Endothelial cell (in vitro differentiated cells): ENCODE results near the gene WNT8B. TPM values are rescaled to one million over a fixed set of nuclear protein-coding genes. Genes with fewer than 3 reads are reported as not detected.

ENCODE experiments used
- DNase-seq: peaks from one replicate; pipeline ENCODE4 v3.0.0; 2021; ENCODE audit warnings: low spot score
- H3K27ac Mint-ChIP-seq: one replicate; pipeline ENCODE4 v1.8.0; 2021; ENCODE audit warnings: mixed read lengths, inconsistent platforms; ENCODE audit not compliant: unreplicated experiment
- H3K27me3 Mint-ChIP-seq: one replicate; pipeline ENCODE4 v1.8.0; 2021; ENCODE audit warnings: mild to moderate bottlenecking, moderate library complexity, mixed read lengths, inconsistent platforms; ENCODE audit not compliant: unreplicated experiment
- H3K36me3 Mint-ChIP-seq: one replicate; pipeline ENCODE4 v1.8.0; 2021; ENCODE audit warnings: mild to moderate bottlenecking, low read depth, mixed read lengths, inconsistent platforms; ENCODE audit not compliant: unreplicated experiment
- H3K4me1 Mint-ChIP-seq: one replicate; pipeline ENCODE4 v1.8.0; 2021; ENCODE audit warnings: mild to moderate bottlenecking, mixed read lengths, inconsistent platforms; ENCODE audit not compliant: unreplicated experiment
- H3K4me3 Mint-ChIP-seq: one replicate; pipeline ENCODE4 v1.8.0; 2021; ENCODE audit warnings: mild to moderate bottlenecking, mixed read lengths, inconsistent platforms; ENCODE audit not compliant: unreplicated experiment
- H3K9me3 Mint-ChIP-seq: one replicate; pipeline ENCODE4 v1.8.0; 2021; ENCODE audit warnings: mixed read lengths, inconsistent platforms; ENCODE audit not compliant: unreplicated experiment
- CTCF ChIP-seq: fragments of 200-600 bp; sonication (generic); IDR thresholded peaks from one replicate; pipeline ENCODE4 v1.5.0; 2021; ENCODE audit warnings: antibody characterized with exemption; ENCODE audit not compliant: unreplicated experiment
- long read RNA-seq: library from polyadenylated mRNA; unstranded; transcript quantifications from one replicate; pipeline ENCODE4 v2.0.0, GENCODE V29; 2020; ENCODE audit not compliant: unreplicated experiment
- total RNA-seq: library from RNA; stranded (reverse); fragmentation: NEBNext Ultra II Directional; extraction: Animal tissue kit (Norgen Biotek cat#: 25700); gene quantifications from one replicate; pipeline ENCODE4 v1.2.1, GENCODE V29; 2021; ENCODE audit not compliant: unreplicated experiment

Gene WNT8B, protein sequence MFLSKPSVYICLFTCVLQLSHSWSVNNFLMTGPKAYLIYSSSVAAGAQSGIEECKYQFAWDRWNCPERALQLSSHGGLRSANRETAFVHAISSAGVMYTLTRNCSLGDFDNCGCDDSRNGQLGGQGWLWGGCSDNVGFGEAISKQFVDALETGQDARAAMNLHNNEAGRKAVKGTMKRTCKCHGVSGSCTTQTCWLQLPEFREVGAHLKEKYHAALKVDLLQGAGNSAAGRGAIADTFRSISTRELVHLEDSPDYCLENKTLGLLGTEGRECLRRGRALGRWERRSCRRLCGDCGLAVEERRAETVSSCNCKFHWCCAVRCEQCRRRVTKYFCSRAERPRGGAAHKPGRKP
- not detected for total RNA-seq
- long read RNA-seq, result 0 reads

DNA sequence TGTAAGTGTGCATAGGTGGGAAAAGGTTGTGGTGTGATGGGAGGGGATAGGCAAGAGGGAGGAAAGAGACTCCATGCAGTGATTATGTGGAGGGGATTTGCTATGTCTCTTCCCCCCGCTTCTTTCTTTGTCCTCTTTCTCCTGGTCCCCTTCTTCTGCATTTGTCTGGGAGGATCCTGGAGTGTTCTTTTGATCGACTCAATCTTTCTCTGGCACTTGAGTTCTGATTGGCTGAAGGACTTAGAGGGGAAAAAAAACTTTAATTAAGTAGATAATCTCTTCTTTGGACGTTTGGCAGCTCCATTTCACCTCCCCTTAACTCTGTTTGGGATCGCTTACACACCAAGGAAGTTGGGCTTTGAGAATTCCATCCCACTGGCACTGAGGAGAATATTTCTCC, at the start of gene WNT8B:
TSS of gene WNT8B (plus strand) at position 301 of the 400 bp plus-strand sequence. CDS start 160 bp downstream, outside the sequence.
- H3K27me3 Mint-ChIP-seq, result peaks cover 4% of the 10 kb centered on the region
- H3K27ac Mint-ChIP-seq, result no peak within 1 kb of the TSS

GRCh38 chr10:100413173-100413572, 49.6 kb upstream of the WNT8B start:
- no peaks in the 10 kb centered on the region for H3K4me1 Mint-ChIP-seq

More for the DNA sequence above, at the start of gene WNT8B:
- no peaks in the 10 kb centered on the region for H3K4me1 Mint-ChIP-seq
- DNase-seq, result no peak
- H3K36me3 Mint-ChIP-seq, result no peaks in the 10 kb centered on the region
- no peaks in the 10 kb centered on the region for H3K9me3 Mint-ChIP-seq
- no peak within 1 kb of the TSS for H3K4me3 Mint-ChIP-seq
- no peak for TF ChIP-seq CTCF

GRCh38 chr10:100419911-100420449, 42.8 kb upstream of the WNT8B start:
- Mint-ChIP-seq H3K9me3 (no peaks in the 10 kb centered on the region), H3K27ac (no peak overlapping the region), H3K36me3 (no peaks in the 10 kb centered on the region), H3K4me1 (no peaks in the 10 kb centered on the region), H3K27me3 (peaks cover 4% of the 10 kb centered on the region), H3K4me3 (no peak overlapping the region)
- TF ChIP-seq CTCF, result no peak
- no peak for DNase-seq

More at GRCh38 chr10:100413173-100413572, 49.6 kb upstream of the WNT8B start:
- Mint-ChIP-seq H3K36me3 (no peaks in the 10 kb centered on the region), H3K27me3 (peaks cover 3% of the 10 kb centered on the region), H3K4me3 (no peak overlapping the region), H3K9me3 (no peaks in the 10 kb centered on the region), H3K27ac (no peak overlapping the region)
- TF ChIP-seq CTCF, result no peak
- no peak for DNase-seq

DNA sequence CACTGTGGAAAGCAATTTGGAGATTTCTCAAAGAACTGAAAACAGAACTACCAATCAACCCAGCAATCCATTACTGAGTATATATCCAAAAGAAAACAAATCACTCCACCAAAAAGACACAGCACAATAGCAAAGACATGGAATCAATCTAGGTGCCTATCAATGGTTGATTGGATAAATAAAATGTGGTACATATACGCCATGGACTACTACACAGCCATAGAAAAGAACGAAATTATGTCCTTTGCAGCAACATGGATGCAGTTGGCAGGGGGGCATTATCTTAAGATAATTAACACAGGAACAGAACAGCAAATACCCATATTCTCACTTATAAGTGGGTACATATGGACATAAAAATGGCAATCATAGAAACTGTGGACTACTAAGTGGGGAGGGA, 35.4 kb upstream of the WNT8B start:
- Mint-ChIP-seq H3K27me3 (no peaks in the 10 kb centered on the region), H3K27ac (no peak overlapping the region), H3K4me3 (no peak overlapping the region), H3K36me3 (no peaks in the 10 kb centered on the region), H3K4me1 (no peaks in the 10 kb centered on the region), H3K9me3 (no peaks in the 10 kb centered on the region)
- TF ChIP-seq CTCF, result no peak
- DNase-seq, result no peak
